ENCODE data around the gene PTHLH.

The PTHLH gene

DNA sequence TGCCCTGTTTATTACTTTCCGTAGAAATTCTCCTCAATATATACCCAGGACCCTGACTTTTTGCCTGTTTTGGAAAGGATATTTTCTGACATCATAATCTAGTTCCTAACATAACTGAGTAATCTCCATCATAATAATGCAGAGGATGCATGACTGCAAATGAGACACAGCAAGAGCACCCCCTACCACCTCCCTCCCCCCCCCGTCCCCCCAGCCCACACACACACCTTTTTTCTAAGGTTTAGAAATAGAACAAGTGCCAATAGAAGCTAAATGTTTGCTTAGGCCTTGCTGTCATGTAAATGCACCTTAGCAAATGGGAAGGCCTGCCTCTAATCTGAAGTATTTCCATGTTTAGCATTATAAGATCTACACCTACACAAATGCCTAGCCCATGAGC is at the start of gene PTHLH:
PTHLH (minus strand) TSS at position 13 of the 400 bp plus-strand sequence. CDS start 3,239 bp downstream, outside the sequence.
- DNase-seq (ENCODE audit: low read depth) = no peak

DNA sequence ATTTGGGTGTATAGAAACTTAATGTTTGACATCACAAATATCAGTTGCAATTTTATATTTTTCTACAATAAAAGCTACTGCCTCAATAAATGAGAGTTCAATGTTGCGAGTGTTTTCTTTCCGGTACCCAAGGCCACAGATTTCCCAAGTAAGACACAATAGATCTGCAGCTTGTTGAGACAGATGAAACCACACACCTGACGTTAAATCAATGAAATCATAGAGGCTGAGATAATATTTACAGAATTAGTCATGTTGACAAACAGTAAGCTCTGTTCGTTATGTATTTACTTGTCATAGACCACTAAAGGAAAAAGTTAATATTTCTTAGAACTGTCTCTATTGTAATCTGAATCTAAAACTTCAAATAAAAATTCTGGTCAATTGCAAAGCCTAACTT is 49.2 kb upstream of the PTHLH start:
- no peak for DNase-seq (ENCODE audit: low read depth)

DNA sequence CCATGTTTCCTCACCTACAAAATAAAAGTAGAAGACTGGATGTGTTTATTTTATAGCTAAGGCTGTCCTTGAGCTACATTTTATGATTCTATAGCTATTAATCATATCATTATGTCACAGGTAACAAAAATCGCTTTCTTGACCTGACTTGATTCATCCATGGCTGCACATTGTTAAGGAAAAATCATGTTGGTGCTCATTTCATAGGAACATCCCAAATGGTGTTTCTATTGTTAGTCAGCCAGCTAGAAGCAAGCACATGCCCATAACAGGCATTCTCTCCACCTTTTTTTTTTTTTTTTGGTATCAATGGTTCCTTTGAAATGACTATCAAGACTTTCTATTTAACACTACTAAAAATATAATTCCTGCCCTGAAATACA is 45.3 kb upstream of the PTHLH start:
- no peak for DNase-seq (ENCODE audit: low read depth)

DNA sequence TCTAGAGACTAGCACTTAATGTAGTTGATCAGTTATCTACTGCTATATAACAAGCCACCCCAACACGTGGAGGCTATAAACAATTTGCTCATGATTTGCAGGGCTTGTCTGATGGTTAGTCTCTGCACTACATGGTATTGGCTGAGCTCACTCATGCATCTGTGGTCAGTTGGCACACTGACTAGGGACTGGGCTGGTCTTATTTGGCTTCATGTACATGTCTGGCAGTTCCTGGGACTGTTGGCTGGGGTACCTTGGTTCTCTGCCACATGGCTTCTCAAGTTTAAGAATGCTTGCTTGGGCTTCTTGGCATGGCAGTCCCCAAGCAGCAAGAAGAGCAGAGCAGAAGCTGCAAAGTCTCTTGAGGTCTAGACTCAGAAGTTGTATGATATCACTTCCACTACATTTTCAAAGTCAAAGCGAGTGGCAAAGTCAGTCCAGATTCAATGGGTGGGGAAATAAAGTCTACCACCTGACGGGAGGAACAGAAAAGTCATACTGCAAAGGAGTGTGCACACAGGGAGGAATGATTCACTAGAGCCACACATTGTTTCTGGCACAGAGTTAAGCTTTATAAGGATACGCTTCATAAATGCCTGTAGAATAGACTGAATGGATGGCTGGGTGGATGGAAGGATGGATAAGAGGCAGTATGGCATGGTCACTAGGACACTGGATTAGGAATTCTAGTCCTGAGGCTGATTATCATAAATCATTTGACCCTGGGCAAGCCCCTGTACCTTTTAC is 44.8 kb upstream of the PTHLH start:
- no peak for DNase-seq (ENCODE audit: low read depth)

DNA sequence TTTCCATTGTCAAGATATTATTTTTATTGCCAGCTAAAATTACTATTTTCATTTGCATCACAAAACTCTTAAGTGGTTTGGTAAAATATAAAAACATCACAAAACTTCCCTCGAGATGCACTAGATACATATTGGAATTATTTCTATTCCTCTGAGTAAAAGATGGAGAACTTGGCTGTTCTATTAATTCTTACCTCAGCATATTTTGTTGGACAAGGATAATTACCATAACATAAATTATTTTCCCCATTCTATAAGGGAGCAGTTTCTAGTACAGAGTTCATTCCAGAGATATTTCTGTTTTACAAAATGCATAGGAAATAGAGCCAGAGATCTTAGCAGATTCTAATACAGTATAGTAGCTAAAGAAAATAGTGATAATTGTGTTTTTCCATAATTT is 42.6 kb upstream of the PTHLH start:
- DNase-seq (ENCODE audit: low read depth) = no peak

DNA sequence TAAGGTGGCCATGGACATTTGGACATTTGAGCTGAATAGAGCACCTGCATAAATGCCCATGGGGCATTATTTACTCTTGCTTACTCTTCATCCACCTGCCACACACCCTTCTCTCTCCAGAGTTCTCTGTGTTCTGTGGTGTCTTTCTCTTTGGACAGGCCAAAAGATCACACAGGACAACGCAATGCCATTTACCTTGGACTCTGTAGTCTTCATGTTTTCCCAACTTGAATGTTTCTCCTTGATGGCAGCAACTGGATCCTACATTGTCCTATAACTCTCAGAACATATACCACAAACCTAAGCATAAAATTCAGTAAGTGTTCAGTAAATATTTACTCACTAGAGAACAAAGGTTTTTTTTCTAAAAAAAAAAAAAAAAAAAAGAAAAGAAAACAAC is 41.7 kb upstream of the PTHLH start:
- DNase-seq (ENCODE audit: low read depth) = no peak

DNA sequence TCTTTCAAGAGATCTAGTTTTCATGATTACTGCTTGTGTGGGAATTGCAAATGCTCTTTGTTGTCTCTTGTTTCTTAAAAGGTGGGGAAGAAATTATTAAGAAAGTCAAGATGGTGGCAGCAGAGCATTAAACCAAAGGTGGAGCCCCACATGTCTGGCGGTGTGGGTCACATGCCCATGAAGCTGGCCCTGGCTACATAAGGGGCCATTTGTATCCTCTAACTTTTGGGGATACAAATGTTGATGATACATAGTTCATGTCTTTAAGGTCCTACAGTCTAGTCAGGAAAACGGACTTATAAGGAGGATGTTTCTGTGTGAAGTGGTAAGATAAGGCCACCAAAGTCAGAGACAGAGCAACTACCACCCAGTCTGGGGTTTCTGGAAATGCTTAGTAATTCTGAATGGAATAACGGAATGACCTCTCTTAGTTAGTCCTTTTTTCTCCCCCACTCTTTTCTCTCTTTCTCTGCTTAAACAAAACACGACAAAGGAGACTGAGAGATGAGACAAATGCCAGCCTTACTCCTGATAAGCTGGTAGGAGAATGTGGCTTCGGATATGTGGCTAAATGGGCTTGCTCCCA is 39.9 kb upstream of the PTHLH start:
- no peak for DNase-seq (ENCODE audit: low read depth)

DNA sequence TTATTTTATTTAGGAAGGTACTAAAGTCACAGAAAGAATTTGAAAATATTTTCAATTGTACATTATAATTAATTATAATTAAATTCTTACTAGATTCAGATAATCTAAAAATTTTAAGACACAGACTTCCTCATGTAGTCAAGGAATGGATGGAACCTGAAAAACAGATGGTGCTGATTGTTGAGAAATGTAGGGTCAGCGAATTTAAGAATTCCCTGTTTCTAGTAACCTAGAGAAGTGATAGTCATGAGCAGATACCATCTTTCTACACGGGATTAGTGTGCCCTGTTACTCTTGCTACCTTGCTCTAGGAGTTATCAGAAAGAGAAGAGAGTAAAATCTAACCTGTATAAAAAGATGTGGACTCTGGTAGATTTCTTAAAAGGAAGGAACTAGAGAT is 37.5 kb upstream of the PTHLH start:
- DNase-seq (ENCODE audit: low read depth) = no peak

DNA sequence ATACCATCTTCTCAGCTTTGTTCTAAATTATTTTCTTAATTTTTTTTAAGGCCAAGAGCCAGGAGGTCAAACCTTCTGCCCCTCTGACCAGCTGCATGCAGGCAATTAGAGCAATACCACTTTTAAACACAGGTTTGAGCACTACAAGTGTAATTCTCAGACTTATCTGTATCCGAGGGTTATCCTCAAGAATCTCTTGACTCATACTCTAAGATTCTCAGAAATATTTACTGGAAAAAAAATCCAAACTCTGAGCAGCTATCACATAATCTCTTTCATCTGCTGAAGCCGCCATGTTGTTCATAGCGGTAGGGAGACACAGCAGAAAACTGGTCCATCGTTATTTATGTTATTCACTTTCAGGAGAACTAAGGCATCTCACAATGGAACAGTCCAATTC is 27.4 kb upstream of the PTHLH start:
- no peak for DNase-seq (ENCODE audit: low read depth)

DNA sequence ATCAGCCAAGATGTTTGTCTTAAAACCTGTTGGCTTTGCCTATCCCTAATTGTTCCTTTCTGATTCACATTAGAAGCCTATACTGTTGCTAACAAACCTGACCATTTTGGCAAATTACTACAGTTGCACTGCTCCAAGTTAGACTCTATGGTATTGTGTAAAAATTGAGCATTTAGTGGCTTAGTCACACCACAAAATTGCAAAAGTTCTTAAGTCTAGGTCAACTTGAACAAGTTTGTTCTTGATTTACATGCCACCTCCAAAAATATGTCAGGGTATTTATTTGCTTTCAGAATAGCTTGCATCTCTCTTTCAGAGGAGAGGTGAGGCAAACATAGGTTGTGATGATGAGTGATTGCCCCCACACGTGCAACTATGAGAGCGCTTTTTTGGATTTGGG is 27.0 kb upstream of the PTHLH start:
- no peak for DNase-seq (ENCODE audit: low read depth)

DNA sequence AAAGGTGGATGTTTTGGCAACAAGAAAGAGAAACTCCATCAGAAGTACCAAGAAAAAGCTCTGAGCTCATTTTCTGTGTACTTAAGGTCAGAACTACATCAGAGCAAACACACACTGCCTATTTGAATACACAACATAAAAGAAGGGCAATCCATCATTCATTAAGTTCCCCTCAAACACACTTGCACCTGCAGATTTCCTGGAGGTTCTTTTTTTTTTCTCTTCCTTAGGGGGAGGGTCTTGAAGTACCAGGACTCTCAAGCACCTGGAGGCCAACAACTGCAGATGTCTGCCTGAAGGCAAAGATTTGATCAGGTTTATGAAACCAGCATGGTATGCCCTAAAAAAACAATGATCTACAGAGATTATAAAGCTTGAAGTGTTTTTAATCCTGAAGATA is 26.1 kb upstream of the PTHLH start:
- DNase-seq (ENCODE audit: low read depth) = no peak

DNA sequence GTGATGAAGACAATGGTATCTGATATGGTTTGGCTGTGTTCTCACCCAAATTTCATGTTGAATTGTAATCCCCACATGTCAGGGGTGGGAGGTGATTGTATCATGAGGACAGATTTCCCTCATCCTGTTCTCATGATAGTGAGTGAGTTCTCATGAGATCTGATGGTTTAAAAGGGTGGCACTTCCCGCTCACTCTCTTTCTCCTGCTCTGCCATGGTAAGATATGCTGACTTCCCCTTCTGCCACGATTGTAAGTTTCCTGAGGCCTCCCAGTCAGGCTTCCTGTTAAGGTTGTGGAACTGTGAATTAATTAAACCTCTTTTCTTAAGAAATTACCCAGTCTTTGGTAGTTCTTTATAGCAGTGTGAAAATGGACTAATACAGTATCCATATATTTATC is 25.6 kb upstream of the PTHLH start:
- DNase-seq (ENCODE audit: low read depth) = no peak

DNA sequence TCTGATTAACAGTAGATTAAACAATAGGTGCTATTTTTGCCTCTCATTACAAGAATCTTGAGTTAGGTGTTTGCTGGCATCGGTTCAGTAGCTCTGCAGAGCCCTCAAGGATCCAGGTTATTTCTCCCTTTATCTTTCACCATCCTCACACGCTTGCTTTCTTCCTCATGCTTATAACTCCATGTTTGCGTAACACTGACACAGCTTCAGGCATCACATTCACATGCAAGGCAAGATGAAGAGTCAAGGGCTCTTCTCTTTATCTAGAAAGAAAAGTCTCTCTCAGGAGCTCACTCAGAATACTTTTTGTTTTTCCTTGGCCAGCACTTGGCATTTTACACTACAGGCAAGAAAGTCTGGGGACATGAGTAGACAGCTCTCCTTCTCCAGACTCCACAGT is 24.2 kb upstream of the PTHLH start:
- no peak for DNase-seq (ENCODE audit: low read depth)

DNA sequence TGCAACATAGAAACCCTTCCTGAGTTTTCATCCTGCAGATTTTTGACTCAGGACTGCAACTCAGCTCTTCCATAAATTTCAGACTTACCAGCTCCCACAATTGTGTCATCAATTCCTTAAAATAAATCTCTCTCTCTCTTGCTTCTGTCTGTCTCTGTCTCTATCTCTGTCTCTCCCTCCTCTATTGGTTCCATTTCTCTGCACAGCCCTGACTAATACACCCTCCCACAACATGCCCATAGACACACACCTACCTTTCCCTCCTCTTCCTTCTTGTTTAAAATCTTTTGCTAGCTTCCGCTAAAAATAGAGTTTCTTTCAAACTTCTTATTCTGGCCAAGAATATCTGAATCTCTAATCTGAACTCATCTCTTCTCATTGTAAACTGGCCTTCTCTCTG is 22.9 kb upstream of the PTHLH start:
- DNase-seq (ENCODE audit: low read depth) = no peak

DNA sequence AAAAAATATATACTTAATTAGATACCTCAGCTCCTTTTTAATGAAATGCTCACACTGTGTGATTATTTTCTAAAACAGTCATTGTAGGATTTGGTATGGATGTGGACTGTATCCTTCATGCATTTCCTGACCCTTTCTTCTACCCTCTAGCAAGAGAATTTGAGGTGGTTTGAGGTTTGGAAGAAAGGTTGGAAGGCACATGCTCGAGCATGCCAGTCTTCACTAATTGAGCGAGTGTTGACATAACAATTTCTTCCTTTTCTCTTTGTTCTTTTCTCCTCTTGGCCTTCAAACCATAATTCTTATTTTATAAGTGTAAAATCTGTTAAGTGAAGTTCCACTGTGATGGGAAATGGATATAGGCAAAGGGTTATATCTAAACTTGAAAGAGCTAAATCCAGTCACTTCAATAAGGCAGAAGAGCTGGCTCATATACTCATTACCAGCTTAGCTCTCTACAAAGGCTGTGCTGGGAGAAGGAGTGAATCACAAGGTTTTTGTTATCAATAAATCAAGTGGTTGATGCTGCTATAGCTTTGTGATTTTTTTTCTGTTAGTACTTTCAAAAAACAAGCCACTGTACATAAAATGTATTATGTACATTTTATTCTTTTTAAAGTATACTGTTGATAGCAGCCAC is 16.2 kb upstream of the PTHLH start:
- DNase-seq (ENCODE audit: low read depth) = no peak

DNA sequence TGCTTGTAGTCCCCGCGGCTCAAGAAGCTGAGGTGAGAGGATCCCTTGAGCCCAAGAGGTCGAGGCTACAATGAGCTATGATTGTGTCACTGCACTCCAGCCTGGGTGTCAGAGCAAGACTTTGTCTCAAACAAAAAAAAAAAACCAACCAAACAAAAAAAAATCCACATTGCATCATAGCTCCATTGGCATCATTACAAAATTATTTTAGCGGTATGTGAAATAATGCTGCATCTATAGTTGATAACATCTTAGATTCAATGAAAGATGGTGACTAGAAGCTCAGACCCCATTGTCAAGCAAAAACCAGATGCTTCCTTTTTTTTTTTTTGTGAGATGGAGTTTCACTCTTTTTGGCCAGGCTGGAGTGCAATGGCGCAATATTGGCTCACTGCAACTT is 14.8 kb upstream of the PTHLH start:
- no peak for DNase-seq (ENCODE audit: low read depth)

DNA sequence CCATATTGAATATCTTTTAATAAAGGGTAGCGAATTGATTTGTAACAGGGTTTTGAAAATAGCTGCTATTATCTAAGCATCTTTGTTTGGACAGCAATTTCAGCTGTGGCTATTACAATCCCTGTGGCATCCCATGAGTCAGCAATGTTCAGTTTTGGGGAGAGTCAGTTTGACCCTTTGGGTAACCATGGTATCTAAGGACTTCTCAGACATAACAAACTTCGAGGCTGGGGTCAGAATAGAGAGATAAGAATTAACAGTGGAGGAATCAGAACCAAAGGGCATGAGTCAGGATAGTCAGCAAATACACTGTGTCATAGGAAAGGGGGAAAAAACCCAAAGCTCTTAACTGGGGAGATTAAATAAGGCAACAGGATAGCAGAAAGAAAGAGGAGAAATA is 11.7 kb upstream of the PTHLH start:
- DNase-seq (ENCODE audit: low read depth) = no peak

DNA sequence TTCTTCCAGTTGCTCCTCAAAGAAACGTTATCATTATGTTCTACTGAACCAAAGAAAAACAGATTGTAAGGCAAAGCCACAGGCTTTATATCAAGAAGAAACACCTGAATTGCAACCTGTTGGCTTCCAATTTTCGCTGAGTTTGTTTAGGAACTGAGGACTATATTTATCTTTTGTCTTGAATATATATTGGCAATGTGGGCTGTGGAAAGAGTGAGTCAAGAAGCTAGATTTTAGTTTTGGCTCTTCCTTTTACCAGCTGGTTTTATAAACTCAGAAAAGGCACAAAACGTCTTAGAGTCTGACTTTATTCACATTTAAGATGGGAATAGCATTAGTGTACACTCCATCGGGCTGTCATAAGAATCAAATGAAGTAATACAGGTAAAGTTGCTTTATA is 10.4 kb upstream of the PTHLH start:
- DNase-seq (ENCODE audit: low read depth) = no peak

DNA sequence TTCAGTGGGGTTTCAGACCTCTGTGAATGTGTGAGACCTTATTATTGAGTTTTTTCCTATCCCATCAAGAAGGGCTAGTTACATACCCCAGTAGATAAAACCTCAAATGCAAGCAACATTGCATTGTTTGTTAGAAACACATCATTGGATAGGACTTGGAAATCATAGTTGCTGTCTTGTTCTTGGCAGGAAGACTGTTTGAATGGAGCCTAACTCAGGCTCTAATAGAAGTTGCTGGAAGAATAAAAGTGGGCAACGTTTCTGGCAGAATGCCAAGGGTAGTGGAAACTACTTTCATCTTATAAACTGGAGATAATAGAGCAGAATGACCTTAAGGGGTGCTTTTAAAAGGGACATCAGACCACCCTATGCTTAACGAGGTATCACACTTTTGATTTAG is 9.9 kb upstream of the PTHLH start:
- no peak for DNase-seq (ENCODE audit: low read depth)

DNA sequence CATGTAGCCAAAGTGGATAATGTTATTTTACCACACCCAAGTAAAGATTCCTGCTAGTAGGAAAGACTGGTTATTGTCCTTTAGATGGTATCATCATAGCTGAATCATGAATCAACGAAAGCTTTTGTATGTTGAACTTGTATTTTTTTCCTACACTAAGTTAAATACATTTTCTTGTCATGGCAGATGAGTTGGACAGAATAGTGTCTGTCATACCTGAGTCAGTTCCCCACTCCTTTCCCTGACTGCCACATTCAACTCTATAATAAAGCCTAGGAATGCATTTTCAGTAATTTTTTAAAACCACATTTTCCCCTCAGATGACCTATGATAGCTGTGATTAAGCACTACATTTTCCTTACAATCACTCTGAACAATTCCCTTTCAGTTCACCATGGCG is 9.3 kb upstream of the PTHLH start:
- no peak for DNase-seq (ENCODE audit: low read depth)

DNA sequence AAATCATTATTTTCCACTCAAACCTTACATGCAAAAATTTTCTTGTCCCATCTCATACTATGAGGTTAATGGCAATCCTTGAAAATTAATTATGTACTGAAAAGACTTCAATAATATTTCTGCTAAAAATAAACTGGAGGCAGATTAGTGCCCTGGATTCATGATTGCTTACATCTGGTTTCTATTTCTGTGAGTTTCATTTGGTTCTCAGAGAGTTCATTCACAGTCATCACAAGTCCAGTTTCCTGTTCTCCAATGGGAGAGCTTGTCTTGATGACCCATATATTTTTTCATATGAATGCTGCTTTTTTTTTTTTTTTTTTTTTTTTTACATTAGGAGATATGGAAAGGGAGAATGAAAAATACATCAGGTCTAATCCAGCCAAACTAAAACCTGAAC is 6.6 kb upstream of the PTHLH start:
- no peak for DNase-seq (ENCODE audit: low read depth)

DNA sequence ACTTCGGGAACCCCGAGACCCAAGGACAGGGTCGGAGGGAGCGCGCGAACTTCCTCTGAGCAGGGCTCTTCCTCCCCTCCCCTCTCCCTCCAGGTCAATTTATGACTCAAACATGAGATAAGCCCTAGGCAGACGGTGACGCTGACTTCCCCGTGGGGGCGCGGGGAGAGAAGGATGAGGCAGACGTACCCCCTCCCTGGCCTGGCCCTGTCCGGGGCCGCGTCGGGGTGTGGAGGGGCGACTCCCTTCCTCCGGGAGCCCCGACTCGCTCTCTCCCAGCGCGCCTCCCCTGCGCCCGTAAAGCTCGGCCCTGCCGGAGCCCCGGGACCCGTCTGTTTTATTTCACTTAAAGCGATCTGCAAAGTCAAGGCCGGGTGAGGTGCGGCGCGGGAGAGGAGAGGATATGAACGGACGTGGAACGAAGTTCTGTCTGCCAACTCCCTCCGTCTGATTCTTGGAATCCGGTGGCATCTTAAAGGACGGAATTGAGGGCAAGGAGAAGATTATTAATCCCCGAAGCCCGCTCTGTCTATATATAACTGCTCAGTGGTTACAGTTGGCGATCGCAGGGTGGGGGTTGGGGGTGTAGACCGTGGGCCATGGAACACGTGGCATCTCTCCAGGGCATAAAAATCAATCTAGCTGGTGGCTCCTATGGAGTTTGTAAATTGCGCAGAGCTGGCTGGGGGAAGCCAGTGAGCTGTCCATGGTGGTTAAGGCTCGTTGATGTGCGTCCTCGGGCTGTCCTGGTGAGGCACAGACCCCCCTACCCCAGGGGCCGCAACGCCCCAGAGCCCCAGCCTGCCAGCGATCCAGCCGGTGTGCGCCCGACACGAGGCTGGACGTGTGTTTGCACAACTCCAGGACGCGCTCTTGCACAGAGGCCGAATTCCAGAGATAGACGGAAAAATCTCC is 2.9 kb upstream of the PTHLH start:
- no peak for DNase-seq (ENCODE audit: low read depth)

DNA sequence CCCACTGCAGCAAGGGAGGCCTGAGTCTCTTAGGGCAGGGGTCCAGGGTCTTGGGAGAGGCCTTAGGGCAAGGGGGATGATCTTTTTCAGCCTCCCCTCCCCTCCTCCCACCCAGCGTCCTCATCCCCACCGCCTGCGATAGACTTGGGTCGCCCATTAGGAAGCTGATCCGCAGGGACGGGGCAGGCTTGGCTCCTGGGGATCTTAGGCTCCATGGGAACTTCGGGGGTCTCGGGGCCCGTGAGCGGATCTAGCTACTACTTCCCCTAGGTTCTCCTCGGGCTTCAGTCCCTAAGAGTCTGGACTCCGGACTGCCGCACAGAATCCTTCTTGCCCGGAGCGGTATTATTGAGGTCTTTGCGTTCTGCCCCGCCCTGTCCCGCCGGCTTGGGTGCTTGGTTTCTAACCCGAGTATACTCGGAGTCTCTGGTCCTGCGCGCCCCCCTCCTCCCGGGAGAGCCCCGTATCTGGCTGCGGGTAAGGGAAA is 2.2 kb upstream of the PTHLH start:
- DNase-seq (ENCODE audit: low read depth) = no peak
